Endothelial cell of umbilical vein (primary cell): Measurements from ENCODE around the gene TRERF1. TPM values are rescaled to one million over a fixed set of nuclear protein-coding genes. Genes with fewer than 3 reads are reported as not detected.

ENCODE experiments used
- BruUV-seq: library from RNA; stranded (reverse); fragments of 400-500 nt; replicated peaks from 2 replicates; lab custom pipeline; 2021; lab: Mats Ljungman, UMichigan
- CTCF ChIA-PET: fragments of 300-600, 350-600 bp; sonication (Branson Sonifier 250); formaldehyde crosslinking; loops from one replicate; lab custom pipeline; 2021; ENCODE audit warnings: antibody characterized with exemption, inconsistent platforms; lab: Charles Lee
- POLR2A ChIA-PET: fragments of 300-600, 350-600 bp; sonication (Branson Sonifier 250); formaldehyde crosslinking; loops from one replicate; lab custom pipeline; 2021; ENCODE audit warnings: antibody characterized with exemption, inconsistent platforms; lab: Charles Lee
- DNase-seq: peaks from one replicate; pipeline ENCODE4 v3.0.0-alpha.2; 2011; ENCODE audit warnings: low read depth, low spot score
- FAIRE-seq: peaks from 2 replicates; lab custom pipeline; 2011; peaks lifted over from hg19 to GRCh38; lab: Jason Lieb, UNC
- H2AFZ ChIP-seq: 2 replicates; pipeline ENCODE4 v1.6.0; 2012; ENCODE audit warnings: low read depth, low read length, control low read depth, inconsistent platforms
- H3K27ac ChIP-seq: 2 replicates; pipeline ENCODE4 v1.5.1; 2011; ENCODE audit warnings: low read depth, mild to moderate bottlenecking, control low read depth, low read length, moderate library complexity; ENCODE audit not compliant: insufficient read depth
- H3K27me3 ChIP-seq, 2 experiments: 2 replicates each; pipeline versions ENCODE4 v1.6.0 to v1.6.1; 2011; ENCODE audit warnings: low read length in 2 of 2, mixed read lengths in 1 of 2; ENCODE audit not compliant: control insufficient read depth in 2 of 2, insufficient read depth in 2 of 2
- H3K36me3 ChIP-seq, 2 experiments: 2 replicates in 1 of 2; 3 replicates in 1 of 2; pipeline ENCODE4 v1.5.1; 2011; ENCODE audit warnings: low read length in 2 of 2, mild to moderate bottlenecking in 1 of 2, moderate library complexity in 1 of 2; ENCODE audit not compliant: control insufficient read depth in 2 of 2, insufficient read depth in 2 of 2; ENCODE audit errors: extremely low read depth in 1 of 2
- H3K4me1 ChIP-seq: 3 replicates; pipeline ENCODE4 v1.5.1; 2011; ENCODE audit warnings: mild to moderate bottlenecking, low read length; ENCODE audit not compliant: control insufficient read depth, insufficient read depth; ENCODE audit errors: extremely low read depth
- H3K4me2 ChIP-seq: 2 replicates; pipeline ENCODE4 v1.6.1; 2011; ENCODE audit warnings: low read length, control low read depth, mixed read lengths; ENCODE audit not compliant: insufficient read depth
- H3K4me3 ChIP-seq, 3 experiments: fragments of 200-600 bp in 1 of 3; sonication (generic), shearing (Covaris generic) in 1 of 3; replicated peaks in 1 of 3; 2 replicates each; pipeline ENCODE4 v1.5.1; 2011 to 2016; ENCODE audit warnings: control low read depth in 3 of 3, low read length in 3 of 3, mild to moderate bottlenecking in 2 of 3, inconsistent platforms in 1 of 3, low read depth in 1 of 3, moderate library complexity in 1 of 3; ENCODE audit not compliant: insufficient read depth in 1 of 3
- H3K79me2 ChIP-seq: 2 replicates; pipeline ENCODE4 v1.6.0; 2012; ENCODE audit warnings: low read length, inconsistent platforms; ENCODE audit not compliant: control insufficient read depth, insufficient read depth
- H3K9ac ChIP-seq: replicated peaks from 2 replicates; pipeline ENCODE3; 2011; ENCODE audit warnings: low read length, control low read depth; ENCODE audit not compliant: insufficient read depth; ENCODE audit errors: extremely low read depth
- H3K9me1 ChIP-seq: replicated peaks from 3 replicates; pipeline ENCODE4 v1.6.0; 2011; ENCODE audit warnings: mild to moderate bottlenecking, low read length; ENCODE audit not compliant: control insufficient read depth, insufficient read depth; ENCODE audit errors: extremely low read depth
- H3K9me3 ChIP-seq: replicated peaks from 2 replicates; pipeline ENCODE4 v1.5.1; 2012; ENCODE audit warnings: low read length, inconsistent platforms; ENCODE audit not compliant: control insufficient read depth, insufficient read depth
- H4K20me1 ChIP-seq: replicated peaks from 2 replicates; pipeline ENCODE3; 2011; ENCODE audit warnings: mild to moderate bottlenecking, low read length; ENCODE audit not compliant: control insufficient read depth, insufficient read depth; ENCODE audit errors: extremely low read depth
- CTCF ChIP-seq, 2 donors: IDR thresholded peaks; 1 replicate in 1 of 2; 2 replicates in 1 of 2; pipeline ENCODE4 v1.5.1; 2011; ENCODE audit warnings: low read length in 2 of 2, mild to moderate bottlenecking in 2 of 2, moderate library complexity in 2 of 2, control low read depth in 1 of 2, inconsistent platforms in 1 of 2, low read depth in 1 of 2; ENCODE audit not compliant: insufficient read depth in 1 of 2; ENCODE audit errors: extremely low read depth in 1 of 2
- EZH2 ChIP-seq: IDR thresholded peaks from 2 replicates; pipeline ENCODE4 v1.6.1; 2012; ENCODE audit warnings: borderline replicate concordance, low read depth, mild to moderate bottlenecking, moderate library complexity, low read length, inconsistent platforms; ENCODE audit not compliant: severe bottlenecking
- FOS ChIP-seq: IDR thresholded peaks from 2 replicates; pipeline ENCODE4 v1.6.1; 2011; ENCODE audit warnings: mild to moderate bottlenecking, low read length, moderate library complexity, borderline replicate concordance; ENCODE audit not compliant: insufficient read depth
- GATA2 ChIP-seq: IDR thresholded peaks from 2 replicates; pipeline ENCODE4 v1.7.0; 2011; ENCODE audit warnings: low read depth, mild to moderate bottlenecking, moderate library complexity, mixed read lengths, low read length; ENCODE audit not compliant: insufficient read length, insufficient read depth
- JUN ChIP-seq: IDR thresholded peaks from 2 replicates; pipeline ENCODE4 v1.6.1; 2011; ENCODE audit warnings: borderline replicate concordance, low read depth; ENCODE audit not compliant: insufficient read length, insufficient read depth
- MAX ChIP-seq: IDR thresholded peaks from 2 replicates; pipeline ENCODE4 v1.6.1; 2011; ENCODE audit not compliant: insufficient read depth, insufficient read length
- MYC ChIP-seq: IDR thresholded peaks from one replicate; pipeline ENCODE4 v1.6.1; 2011; ENCODE audit warnings: mild to moderate bottlenecking, low read depth, low read length
- POLR2A ChIP-seq: IDR thresholded peaks from 2 replicates; pipeline ENCODE4 v1.6.1; 2012; ENCODE audit warnings: low read depth, mild to moderate bottlenecking, control low read depth, low read length
- POLR2AphosphoS5 ChIP-seq: IDR thresholded peaks from 2 replicates; pipeline ENCODE4 v1.6.1; 2012; ENCODE audit warnings: low read depth, mild to moderate bottlenecking, control low read depth, low read length, moderate library complexity; ENCODE audit not compliant: insufficient read depth
- dilution Hi-C: fragments of 300-500 bp; cut with MboI; formaldehyde crosslinking; loops from one replicate; pipeline ENCODE4 v1.15.0; 2019; ENCODE audit warnings: low sequenced_read_pairs; ENCODE audit not compliant: extremely low pct_ligation_motif_present
- intact Hi-C: fragments of 100-400 bp; cut with micrococcal nuclease; formaldehyde crosslinking; loops from one replicate; pipeline ENCODE4 v1.10.0; 2022
- polyA plus RNA-seq, 4 experiments: library from polyadenylated mRNA; depleted of rRNA in 3 of 4; stranded (reverse) in 3 of 4; unstranded in 1 of 4; fragments of >200 nt; gene quantifications; 2 replicates each; pipeline versions ENCODE4 v1.2.1 to v1.2.3, GENCODE V29; 2011 to 2012; ENCODE audit warnings: missing spikeins in 1 of 4
- total RNA-seq: library from RNA; stranded (reverse); gene quantifications from 2 replicates; pipeline ENCODE4 v1.2.3, GENCODE V29; 2021

The TRERF1 gene
- total and polyA plus RNA-seq, 2 donors (not counting 3 experiments of a cell fraction or from before 2014, with no cell fraction given), result 0.73 to 5.5 TPM

GRCh38 chr6:42375007-42375635 is 76.6 kb downstream of the TRERF1 start:
- intact Hi-C loops, result no loop called here
- Histone ChIP-seq H3K27ac (no peak overlapping the region), H3K4me1 (no peaks in the 10 kb centered on the region), H4K20me1 (no peaks in the 10 kb centered on the region), H3K4me2 (no peak overlapping the region), H3K79me2 (no peaks in the 10 kb centered on the region), H3K9me1 (no peaks in the 10 kb centered on the region), H3K9ac (no peak overlapping the region), H3K27me3 (no peaks in the 10 kb centered on the region), H3K9me3 (no peaks in the 10 kb centered on the region), H3K4me3 (no peak overlapping the region), H2AFZ (no peak overlapping the region), H3K36me3 (no peaks in the 10 kb centered on the region)
- ChIA-PET CTCF (no interaction called here), POLR2A (no interaction called here)
- no TSS peak for BruUV-seq
- DNase-seq (no peak), FAIRE-seq (no peak)
- TF ChIP-seq MAX (no peak), FOS (no peak), JUN (no peak), POLR2A (no peak), CTCF (IDR thresholded peaks at IDR 0.05; ENCODE audit: extremely low read depth in 1 of 2, insufficient read depth in 1 of 2, low read depth in 1 of 2, low read length in 2 of 2) (no peak), POLR2AphosphoS5 (no peak), GATA2 (no peak), MYC (no peak), EZH2 (no peak)
- dilution Hi-C loops, result no loop called here
